CD4-positive, alpha-beta T cell treated with Interleukin-6 for 4 hours (primary cell): ENCODE measurements around the gene NLRX1.
A peak's percentile ranks its signal among the peaks of the same experiment; 100 is the strongest.
"Not testable (repeated sequence)": the region's sequence is repeated elsewhere in the genome, so short reads cannot be mapped to it uniquely, and the experiment has no call there.

Experiments
- DNase-seq: peaks from one replicate; pipeline ENCODE4 v3.0.0-alpha.2; 2020; ENCODE audit warnings: mixed read lengths

Gene NLRX1

DNA sequence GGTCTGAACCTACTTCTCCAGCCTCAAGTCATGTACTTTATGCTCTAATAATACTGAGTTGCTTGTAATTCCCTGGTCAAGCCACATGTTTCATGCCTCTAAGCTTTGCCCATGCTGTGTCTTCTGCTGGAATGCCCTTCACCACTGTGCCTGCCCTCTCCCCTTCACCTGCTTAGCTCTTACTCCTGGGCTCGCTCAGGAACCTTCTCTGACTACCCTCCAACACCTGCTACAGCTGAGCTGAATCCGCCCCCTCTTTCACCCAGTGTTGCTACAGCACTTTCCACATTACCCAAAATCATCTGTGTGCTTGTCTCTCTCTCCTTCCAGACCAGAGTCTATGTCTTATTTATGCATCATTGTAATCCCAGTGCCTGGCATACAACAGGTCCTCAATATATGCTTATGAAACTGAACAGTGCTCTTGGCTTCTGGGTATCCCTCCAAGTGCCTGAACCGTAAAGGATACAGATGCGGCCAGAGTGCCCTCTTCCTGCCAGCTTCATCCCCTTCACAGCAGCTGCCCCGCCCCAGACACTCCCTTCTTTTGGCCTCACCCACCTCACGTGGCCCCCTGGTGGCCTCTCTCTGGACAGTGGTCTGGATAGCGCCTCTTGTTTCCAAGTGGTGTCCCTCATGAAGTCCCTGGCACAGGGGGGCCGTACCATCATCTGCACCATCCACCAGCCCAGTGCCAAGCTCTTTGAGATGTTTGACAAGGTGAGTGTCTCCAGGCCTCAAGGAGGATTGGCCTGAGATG lies 12.6 kb upstream of the NLRX1 start:
- peak; percentile 24 for DNase-seq

DNA sequence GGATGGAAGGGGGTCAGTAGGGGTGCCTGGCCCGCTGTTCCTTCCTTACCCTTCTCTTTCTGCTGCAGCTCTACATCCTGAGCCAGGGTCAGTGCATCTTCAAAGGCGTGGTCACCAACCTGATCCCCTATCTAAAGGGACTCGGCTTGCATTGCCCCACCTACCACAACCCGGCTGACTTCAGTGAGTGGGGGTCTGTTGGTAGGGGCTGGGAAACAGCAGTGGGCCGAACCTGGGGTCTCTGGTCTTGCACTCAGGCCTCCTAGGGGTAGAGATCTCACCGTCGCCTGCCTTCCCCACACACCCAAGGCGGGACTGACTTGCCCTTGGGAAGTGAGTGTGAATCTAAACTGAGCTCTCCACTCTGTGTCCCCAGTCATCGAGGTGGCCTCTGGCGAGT lies 12.0 kb upstream of the NLRX1 start:
- no peak for DNase-seq

DNA sequence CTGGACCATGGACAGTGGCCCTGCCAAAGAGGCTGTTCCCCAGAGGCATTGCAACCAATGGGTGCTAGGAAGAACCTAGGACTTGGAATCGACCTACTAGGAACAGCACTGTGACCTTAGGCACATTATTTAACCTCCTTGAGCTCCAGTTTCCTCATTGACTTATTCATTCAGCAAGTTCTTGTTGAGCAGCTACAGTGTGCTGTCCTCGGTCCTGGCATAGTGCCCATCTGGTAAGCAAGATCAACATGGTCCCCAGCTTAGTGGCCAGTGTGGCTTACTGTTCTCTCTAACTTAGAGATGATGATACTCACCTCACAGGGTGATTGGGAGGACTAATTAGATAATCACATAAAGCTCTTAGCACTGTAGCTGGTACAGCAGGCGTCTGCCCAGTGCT lies 11.5 kb upstream of the NLRX1 start:
- no peak for DNase-seq

DNA sequence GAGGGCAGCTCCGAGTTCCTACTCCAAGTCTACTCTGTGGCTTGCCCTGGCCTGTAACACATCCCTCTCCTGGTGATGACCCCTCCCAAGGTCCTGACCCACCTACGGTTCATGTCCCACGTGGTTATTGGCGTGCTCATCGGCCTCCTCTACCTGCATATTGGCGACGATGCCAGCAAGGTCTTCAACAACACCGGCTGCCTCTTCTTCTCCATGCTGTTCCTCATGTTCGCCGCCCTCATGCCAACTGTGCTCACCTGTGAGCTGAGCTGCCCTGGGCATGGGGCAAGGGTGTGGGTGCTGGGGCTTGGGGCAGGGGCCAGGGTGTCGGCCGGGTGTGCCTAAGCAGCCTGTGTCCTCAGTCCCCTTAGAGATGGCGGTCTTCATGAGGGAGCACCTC lies 10.1 kb upstream of the NLRX1 start:
- DNase-seq, result no peak

DNA sequence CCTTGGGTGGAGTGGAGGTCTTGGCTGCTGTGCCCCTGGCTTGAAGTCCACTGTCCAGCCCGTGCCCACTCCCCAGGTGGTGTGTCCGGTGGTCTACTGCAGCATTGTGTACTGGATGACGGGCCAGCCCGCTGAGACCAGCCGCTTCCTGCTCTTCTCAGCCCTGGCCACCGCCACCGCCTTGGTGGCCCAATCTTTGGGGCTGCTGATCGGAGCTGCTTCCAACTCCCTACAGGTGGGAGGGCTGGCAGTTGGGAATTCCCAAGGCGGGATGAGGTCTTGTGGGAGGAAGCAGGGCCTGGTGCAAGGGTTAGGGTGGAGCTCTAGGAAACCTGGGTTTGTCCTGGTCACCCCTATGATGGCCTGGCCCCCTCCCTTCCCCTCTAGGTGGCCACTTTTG lies 8.4 kb upstream of the NLRX1 start:
- no peak for DNase-seq

DNA sequence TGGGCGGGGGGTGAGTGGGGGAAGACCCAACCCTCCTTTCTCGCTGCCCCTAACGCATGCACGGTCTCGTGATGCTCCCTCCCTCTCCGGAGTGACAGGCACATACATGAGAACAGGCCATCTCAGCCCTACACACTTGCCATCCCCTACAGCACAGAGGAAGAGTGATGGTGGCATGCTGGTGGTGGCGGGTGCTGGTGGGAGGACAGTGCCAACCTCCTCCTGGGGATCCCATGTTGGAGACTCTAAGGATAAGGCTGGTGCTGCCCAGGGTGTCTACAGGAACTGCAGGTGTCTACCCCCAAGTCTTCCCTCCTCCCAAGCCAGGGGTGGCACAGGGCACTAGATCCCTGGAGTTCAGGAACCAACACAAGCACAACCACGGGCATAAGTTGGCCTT lies 6.7 kb upstream of the NLRX1 start:
- DNase-seq, result no peak

DNA sequence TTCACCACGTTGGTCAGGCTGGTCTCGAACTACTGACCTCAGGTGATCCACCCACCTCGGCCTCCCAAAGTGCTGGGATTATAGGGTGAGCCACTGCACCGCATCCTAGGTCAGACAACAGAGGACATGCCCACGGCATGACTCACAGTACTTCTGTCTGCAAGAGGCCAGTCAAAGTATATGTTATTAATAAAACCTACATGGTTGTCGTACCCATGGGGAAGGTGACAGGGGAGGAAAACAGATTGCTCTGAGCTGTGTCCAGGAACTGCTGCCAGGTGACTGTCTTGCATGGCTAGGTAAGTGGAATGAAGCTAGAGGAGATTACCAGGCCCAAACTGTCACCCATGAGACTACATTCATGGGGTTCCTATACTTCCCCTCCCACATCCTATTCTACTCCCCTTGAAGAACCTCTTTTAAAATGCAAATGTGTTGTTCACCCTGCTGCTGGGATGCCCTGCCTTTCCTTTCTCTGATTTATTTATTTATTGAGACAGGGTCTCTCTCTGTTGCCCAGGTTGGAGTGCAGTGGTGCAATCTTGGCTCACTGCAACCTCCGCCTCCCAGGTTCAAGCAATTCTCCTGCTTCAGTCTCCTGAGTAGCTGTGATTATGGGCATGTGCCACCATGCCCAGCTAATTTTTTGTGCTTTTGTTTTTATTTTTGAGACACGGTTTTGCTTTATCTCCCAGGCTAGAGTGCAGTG lies 2.0 kb upstream of the NLRX1 start:
- DNase-seq, result no peak

DNA sequence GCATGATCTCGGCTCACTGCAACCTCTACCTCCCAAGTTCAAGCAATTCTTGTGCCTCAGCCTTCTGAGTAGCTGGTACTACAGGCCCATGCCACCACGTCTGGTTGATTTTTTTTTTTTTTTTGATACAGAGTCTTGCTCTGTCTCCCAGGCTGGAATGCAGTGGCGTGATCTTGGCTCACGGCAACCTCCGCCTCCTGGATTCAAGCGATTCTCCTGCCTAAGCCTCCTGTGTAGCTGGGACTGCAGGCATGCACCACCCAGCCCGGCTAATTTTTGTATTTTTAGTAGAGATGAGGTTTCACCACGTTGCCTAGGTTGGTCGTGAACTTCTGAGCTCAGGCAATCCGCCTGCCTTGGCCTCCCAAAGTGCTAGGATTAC lies 1.5 kb upstream of the NLRX1 start:
- not testable (repeated sequence) for DNase-seq

DNA sequence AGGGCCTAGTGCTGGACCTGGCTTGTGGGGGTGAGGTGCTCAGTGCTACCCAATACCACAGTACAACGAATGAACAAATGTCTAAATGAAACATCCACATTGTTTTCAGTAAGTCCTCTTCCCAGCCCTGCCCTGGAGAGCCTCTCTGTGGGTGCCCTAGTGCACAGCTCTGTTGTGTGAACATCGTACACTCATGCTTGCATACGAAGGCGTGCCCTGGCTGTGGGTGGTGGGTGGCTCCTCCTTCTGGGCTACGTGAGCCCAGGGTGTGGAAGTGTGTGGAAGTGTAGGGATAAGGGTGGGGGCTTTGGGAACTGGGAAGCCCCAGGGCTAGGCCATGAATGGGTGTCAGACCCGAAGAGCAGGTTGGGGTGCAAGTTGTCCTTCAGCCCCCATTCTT lies 592 bp upstream of the NLRX1 start:
- no peak for DNase-seq

DNA sequence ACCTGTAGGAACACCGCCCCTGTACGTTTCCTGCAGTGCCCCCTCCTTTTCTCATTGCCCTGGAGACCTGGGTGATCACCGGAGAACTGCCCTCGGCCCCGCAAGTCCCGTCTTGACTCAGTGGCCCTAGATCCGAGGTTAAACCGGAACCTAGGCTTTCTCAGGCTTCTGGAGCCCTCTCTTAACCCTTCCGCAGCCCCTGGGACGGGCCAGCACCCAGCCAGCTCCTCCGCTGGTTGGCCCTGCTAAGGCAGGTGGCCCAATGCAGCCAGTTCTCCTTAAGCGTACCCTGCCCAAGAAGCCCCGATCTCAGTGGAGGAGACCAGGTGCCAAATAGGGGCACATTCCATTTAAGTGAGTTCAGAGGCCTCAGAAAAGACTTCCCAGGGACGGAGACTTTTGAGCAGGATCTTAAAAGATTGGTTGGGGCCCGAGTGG lies 776 bp downstream of the NLRX1 start:
- no peak for DNase-seq

DNA sequence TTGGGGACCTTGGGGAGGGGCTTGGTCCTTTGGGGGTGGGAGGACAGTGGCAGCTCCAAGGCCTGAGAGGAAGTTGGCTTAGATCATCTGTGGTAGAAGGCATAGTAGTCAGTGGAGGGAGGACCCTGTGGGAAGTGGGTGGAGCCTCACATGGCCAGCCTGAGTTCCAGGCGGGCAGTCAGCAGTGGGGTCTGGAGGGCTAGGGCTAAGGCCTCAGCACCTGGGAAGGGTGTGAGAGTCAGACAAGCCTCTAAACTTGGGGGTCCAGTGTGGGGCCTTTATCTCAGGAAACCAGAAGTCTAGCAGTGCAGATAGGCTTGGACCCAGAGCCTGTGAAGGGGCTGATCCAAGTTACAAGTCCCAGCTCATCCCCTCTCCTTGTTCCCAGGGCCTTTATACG lies 4.0 kb downstream of the NLRX1 start:
- no peak for DNase-seq

DNA sequence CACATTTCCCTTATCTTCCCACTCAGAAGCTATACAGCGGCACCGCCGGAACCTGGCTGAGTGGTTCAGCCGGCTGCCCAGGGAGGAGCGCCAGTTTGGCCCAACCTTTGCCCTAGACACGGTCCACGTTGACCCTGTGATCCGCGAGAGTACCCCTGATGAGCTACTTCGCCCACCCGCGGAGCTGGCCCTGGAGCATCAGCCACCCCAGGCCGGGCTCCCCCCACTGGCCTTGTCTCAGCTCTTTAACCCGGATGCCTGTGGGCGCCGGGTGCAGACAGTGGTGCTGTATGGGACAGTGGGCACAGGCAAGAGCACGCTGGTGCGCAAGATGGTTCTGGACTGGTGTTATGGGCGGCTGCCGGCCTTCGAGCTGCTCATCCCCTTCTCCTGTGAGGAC lies 4.9 kb downstream of the NLRX1 start:
- DNase-seq, result no peak

DNA sequence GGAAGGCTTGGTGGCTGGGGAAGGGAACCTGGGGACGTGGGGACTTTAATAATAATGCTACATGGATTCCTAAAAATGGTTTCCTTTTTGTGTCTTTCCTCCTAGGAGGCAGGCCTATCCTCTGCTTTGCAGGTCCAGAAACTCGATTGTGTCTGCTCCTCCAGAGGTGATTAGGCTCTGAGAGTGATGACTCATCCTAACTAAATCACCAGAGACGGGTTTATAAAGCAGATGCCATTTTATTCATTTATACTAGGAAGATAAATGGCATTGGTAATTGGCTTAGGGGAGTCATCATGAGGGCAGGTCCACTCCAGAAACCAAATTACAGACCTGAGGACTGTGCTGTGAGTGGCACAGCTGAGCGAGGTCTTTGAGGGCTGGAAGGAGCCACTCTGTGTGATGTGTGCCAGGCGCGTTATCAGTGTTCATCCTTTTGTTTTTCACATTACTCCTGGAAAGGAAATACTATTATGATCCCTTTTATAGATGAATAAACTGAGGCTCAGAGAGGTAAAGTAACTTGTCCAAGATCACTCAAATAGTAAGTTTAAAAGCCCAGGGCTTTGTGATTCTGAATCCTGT lies 7.1 kb downstream of the NLRX1 start:
- no peak for DNase-seq

DNA sequence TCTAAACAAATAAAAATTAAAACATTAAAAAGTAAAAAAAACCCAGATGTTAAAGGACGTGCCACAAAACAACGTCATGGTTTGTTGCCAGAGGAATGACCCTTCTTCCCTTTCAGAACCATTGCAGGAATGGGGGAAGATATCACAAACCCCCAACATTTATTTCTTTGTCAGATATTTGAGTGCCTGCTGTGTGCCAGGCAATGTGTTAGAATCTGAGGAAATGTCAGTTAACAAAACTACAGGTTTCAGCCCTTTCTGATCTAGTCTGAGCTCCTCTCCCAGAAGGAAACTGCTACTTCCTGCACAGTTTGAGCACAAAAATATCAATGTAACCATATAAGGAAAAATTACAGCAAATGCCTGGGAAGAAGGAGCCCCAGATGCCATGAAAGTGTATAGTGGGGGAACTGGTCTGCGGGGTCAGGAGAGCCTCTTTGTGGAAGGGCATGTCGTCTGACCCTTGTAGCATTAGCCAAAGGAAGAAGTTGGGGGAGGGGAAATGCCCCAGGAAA lies 9.7 kb downstream of the NLRX1 start:
- no peak for DNase-seq

DNA sequence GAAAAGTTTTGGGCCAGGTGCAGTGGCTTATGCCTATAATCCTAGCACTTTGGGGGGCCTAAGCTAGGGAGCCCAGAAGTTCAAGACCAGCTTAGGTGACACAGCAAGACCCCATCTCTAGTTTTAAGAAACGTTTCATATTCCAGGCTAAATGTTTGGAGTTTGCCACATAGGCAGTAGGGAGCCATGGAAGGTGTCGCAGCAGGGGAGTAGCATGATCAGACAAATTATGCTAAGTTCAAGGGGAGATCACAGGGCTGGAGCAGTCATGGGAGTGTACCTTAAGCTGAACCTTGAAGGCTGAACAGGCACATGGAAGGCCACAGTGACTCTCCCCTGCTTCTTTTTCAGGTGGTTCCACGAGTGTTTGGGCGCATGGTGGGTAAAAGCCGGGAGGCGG lies 10.8 kb downstream of the NLRX1 start:
- DNase-seq, result no peak

DNA sequence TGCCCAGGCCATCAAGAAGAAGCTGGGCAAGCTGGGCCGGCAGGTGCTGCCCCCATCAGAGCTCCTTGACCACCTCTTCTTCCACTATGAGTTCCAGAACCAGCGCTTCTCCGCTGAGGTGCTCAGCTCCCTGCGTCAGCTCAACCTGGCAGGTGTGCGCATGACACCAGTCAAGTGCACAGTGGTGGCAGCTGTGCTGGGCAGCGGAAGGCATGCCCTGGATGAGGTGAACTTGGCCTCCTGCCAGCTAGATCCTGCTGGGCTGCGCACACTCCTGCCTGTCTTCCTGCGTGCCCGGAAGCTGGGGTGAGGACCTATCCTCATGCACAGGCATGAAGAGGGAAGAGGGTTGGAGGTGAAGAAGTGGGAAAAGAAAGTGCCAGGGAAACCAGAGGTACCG lies 11.5 kb downstream of the NLRX1 start:
- DNase-seq, result no peak

DNA sequence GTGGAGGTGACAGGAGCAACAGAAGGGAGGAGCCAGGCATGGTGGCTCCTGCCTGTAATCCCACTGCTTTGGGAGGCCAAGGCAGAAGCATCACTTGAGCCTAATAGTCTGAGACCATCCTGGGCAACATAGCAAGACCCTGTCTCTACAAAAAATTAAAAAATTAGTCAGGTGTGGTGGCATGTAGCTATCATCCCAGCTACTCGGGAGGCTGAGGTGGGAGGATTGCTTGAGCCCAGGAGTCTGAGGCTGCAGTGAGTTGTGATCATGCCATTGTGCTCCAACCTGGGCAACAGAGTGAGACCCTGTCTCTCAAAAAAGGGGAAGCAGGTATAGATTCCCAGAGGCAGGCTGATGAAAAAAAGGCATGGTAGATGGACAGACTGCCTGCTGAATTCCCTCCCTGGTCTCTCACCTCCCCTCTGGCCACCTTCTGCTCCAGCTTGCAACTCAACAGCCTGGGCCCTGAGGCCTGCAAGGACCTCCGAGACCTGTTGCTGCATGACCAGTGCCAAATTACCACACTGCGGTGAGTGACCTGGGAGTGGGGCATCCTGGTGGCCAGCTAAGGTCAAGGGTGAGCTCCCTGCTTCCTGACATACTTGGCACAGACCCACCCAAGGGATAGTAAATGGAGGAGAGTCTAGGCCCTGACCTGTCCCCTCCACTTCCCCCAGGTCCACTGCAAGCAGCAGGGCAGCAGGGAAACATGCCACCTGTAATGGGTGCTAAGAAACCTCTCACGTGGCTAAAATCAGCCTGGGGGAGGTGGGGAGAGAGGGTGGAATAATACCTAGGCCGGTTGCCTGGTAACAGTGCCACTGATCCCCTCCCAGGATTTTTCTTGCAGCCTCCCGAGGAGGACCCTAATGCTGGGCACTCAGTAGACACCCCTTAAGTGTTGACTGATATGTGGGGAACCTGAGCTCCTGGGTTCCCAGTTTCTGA lies 12.5 kb downstream of the NLRX1 start:
- DNase-seq, result no peak

DNA sequence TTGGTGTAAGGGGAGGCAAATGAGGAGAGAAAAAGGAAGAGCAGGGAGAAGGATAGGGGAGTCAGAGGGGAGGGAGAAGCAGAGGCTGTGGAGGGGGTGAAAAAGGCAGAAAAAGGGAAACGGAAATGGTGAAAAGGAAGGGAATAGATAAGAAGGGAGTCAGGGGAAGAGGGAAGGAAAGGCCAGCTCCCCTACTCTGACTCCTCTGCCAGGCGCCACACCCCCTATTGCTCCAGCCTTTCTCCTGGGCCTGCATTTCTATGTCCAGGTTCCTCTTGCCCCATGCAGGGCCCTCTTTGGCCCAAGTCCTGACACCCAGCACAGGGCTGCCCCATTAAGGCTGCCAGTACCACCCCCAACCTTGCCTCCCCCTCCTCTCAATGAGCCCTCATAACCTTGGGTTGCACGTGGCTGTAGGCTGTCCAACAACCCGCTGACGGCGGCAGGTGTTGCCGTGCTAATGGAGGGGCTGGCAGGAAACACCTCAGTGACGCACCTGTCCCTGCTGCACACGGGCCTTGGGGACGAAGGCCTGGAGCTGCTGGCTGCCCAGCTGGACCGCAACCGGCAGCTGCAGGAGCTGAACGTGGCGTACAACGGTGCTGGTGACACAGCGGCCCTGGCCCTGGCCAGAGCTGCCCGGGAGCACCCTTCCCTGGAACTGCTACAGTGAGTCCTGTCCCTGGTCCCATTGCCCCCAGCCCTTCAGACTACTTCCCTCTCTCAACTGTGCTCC lies 13.3 kb downstream of the NLRX1 start:
- no peak for DNase-seq

DNA sequence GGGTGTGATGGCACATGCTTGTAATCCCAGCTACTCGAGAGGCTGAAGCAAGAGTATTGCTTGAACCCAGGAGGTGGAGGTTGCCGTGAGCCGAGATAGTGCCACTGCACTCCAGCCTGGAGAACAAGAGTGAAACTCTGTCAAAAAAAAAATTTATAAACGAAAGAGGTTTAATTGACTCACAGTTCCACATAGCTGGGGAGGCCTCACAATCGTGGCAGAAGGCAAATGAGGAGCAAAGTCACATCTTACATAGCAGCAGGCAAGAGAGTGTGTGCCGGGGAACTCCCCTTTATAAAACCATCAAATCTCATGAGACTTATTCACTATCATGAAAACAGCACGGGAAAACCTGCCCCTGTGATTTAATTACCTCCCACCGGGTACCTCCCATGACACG lies 15.9 kb downstream of the NLRX1 start:
- DNase-seq, result not testable (repeated sequence)

DNA sequence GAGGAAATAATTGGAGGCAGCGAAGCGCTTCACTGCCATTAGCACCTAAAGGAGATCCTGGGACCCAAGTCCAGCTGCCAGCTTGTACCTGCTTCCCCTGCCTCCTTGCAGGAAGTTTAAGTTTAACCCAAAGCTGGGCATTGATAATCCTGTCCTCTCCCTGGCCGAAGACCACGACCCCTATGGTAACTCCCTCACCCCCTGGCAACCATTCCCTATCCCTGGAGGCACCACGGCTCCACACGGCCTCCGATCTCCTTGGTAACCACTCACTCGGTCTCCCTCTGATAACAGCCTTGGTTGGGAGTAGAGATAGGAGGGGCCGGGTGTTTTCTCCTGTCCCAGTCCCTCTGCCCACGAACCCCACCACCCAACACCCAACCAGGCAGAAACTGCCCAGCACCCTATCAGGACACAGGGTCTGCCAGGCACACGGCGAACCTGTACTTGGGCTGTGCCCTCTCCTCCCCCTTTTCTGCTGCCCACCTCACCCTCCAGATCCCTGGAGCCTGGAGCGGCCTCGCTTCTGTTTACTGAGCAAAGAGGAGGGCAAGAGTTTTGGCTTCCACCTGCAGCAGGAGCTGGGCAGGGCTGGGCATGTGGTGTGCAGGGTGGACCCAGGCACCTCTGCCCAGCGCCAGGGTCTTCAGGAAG lies 17.6 kb downstream of the NLRX1 start:
- DNase-seq, result no peak

DNA sequence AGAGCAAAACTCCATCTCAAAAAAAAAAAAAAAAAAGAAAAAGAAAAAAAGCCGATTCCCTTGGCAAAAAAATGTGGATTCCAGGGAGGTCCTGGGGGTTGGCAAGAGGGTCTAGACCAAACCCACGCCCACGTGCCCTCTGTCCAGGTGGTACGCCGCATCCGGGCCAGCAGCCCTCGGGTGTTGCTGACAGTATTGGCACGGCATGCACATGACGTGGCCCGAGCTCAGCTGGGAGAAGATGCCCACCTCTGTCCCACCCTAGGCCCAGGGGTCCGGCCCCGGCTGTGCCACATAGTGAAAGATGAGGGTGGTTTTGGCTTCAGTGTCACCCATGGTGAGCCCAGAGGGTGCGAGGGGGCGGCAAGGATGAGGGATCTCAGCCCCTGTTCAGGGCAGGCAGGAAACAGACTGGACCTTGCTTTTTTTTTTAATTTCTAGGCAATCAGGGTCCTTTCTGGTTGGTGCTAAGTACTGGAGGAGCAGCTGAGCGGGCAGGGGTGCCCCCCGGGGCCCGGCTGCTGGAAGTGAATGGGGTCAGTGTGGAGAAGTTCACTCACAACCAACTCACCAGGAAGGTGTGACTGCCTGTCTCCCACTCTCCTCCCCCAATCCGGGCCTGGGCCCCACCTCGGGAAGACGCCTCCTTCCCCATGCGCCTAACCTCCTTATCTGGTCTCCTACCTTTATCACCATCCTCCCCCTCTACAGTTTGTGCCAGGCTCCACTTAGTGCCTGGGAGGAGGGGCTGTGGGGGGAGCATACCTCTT lies 18.8 kb downstream of the NLRX1 start:
- no peak for DNase-seq
